ENCODE data around the gene TSGA10IP.

DNA sequence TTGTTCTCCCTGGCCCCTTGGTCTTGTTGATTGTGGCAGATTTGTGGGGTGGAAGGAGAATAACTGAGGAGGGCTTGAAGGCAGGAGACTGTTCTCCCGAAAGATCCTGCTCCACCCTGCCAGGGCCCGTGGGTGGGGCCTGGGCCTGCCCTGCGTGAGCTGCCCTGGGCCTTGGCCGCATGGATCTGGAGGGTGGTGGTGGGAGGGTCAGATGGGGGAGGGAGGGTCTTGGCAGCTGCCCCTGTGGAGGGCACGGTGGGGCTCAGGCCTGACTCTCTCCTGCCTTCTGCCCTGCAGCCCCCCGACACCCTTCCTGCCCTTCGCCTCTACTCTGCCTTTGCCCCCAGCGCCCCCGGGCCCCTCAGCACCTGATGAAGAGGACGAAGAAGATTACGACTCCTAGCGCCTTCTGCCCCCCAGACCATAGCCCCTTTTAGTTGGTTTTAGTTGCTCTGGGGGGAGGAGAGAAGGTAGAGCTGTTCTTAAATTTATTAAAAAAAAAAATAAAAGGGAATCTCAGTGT is 24.2 kb upstream of the TSGA10IP start:
- TF ChIP-seq POLR2A (IDR thresholded peaks at IDR 0.05) (no peak), POLR2AphosphoS5 (IDR thresholded peaks at IDR 0.05) (no peak)
- TF ChIP-seq, protein P1, sequence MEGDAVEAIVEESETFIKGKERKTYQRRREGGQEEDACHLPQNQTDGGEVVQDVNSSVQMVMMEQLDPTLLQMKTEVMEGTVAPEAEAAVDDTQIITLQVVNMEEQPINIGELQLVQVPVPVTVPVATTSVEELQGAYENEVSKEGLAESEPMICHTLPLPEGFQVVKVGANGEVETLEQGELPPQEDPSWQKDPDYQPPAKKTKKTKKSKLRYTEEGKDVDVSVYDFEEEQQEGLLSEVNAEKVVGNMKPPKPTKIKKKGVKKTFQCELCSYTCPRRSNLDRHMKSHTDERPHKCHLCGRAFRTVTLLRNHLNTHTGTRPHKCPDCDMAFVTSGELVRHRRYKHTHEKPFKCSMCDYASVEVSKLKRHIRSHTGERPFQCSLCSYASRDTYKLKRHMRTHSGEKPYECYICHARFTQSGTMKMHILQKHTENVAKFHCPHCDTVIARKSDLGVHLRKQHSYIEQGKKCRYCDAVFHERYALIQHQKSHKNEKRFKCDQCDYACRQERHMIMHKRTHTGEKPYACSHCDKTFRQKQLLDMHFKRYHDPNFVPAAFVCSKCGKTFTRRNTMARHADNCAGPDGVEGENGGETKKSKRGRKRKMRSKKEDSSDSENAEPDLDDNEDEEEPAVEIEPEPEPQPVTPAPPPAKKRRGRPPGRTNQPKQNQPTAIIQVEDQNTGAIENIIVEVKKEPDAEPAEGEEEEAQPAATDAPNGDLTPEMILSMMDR (IDR thresholded peaks at IDR 0.05): no peak

Data from sigmoid colon (tissue), 4 donors.